Neural progenitor cell (in vitro differentiated cells): Measurements from ENCODE around the gene MICB.

Experiments used
- EZH2 ChIP-seq: fragments of 200-600 bp; sonication (generic); IDR thresholded peaks from 2 replicates; pipeline ENCODE4 v1.6.1; 2017; ENCODE audit warnings: antibody characterized with exemption, mild to moderate bottlenecking, moderate library complexity
- TF ChIP-seq, protein P1 (sequence below): fragments of 200-600 bp; sonication (generic); IDR thresholded peaks from 2 replicates; pipeline ENCODE4 v1.5.1; 2017; ENCODE audit warnings: antibody characterized with exemption, mild to moderate bottlenecking

DNA sequence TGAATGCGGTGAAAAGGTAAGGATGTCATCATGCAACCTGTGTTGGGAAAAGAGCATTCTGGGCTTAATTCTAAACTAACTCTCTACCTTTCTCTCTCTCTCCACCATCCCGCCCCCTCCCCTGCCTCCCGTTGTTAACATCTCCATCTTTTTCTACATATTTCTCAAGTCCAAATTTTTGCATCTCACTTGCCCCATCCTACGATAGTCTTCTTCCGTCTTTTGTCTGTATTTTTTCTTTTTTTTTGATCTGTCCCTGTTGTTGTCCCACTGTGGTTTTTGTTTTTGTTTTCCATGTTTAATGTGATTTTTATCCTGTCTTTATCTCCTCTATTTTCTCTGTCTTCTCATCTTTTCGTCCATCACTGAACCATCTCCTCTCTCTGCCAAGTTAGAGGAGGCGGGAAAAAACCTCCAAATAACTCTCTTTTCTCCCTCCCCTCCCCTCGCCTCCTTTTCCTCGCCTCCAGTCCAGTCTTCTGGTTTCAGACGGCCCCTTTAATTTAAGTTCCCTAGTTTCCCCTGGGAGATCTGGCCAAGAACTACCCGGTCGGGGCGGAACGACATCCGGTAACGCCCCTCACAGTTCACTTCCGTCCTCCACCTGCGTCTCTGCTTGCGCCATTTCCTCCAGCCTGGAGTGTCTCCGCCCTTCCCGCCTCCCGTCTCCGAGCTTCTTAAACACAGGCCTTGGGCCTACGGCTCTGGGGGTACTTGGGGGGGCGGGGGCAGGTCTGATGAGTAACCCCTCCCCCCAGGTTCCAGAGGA lies 49.2 kb downstream of the MICB start, which contains the start of gene NFKBIL1:
- TF ChIP-seq, protein P1, sequence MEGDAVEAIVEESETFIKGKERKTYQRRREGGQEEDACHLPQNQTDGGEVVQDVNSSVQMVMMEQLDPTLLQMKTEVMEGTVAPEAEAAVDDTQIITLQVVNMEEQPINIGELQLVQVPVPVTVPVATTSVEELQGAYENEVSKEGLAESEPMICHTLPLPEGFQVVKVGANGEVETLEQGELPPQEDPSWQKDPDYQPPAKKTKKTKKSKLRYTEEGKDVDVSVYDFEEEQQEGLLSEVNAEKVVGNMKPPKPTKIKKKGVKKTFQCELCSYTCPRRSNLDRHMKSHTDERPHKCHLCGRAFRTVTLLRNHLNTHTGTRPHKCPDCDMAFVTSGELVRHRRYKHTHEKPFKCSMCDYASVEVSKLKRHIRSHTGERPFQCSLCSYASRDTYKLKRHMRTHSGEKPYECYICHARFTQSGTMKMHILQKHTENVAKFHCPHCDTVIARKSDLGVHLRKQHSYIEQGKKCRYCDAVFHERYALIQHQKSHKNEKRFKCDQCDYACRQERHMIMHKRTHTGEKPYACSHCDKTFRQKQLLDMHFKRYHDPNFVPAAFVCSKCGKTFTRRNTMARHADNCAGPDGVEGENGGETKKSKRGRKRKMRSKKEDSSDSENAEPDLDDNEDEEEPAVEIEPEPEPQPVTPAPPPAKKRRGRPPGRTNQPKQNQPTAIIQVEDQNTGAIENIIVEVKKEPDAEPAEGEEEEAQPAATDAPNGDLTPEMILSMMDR, result no peak
- TF ChIP-seq EZH2, result no peak
